Breast epithelium (tissue), 4 donors: ENCODE results near the gene NPY. TPM values are rescaled to one million over a fixed set of nuclear protein-coding genes. Genes with fewer than 3 reads are reported as not detected.
A peak's percentile ranks its signal among the peaks of the same experiment; 100 is the strongest.

Source experiments
- DNase-seq, 2 donors: peaks; one replicate each; pipeline ENCODE4 v3.0.0-alpha.2; 2019; ENCODE audit warnings: low spot score in 2 of 2
- H3K27ac ChIP-seq, 2 donors: fragments of 200-600 bp; sonication (generic) in 1 of 2; one replicate each; pipeline ENCODE4 v1.5.1; 2016 to 2019; ENCODE audit warnings: mild to moderate bottlenecking in 1 of 2
- H3K27me3 ChIP-seq, 2 donors: fragments of 200-600 bp; sonication (generic) in 1 of 2; one replicate each; pipeline versions ENCODE4 v1.5.1 to v1.6.0; 2017 to 2019; ENCODE audit warnings: control low read depth in 1 of 2, mild to moderate bottlenecking in 1 of 2
- H3K36me3 ChIP-seq: fragments of 200-600 bp; one replicate; pipeline ENCODE4 v1.5.1; 2019
- H3K4me1 ChIP-seq, 2 donors: fragments of 200-600 bp; sonication (generic); one replicate each; pipeline ENCODE4 v1.5.1; 2016 to 2019; ENCODE audit warnings: control low read depth in 1 of 2
- H3K4me3 ChIP-seq, 3 donors: fragments of 200-600 bp; sonication (generic); 1 replicate in 2 of 3; 2 replicates in 1 of 3; pipeline ENCODE4 v1.5.1; 2016 to 2019; ENCODE audit warnings: mild to moderate bottlenecking in 3 of 3, moderate library complexity in 2 of 3
- H3K9me3 ChIP-seq, 2 donors: fragments of 200-600 bp; sonication (generic) in 1 of 2; one replicate each; pipeline ENCODE4 v1.5.1; 2016 to 2019; ENCODE audit warnings: control low read depth in 1 of 2
- POLR2A ChIP-seq: fragments of 450-650 bp; IDR thresholded peaks from one replicate; pipeline ENCODE4 v1.6.1; 2016; ENCODE audit warnings: antibody characterized with exemption, mild to moderate bottlenecking, moderate library complexity
- POLR2AphosphoS5 ChIP-seq, 3 donors: sonication (generic); formaldehyde crosslinking; IDR thresholded peaks; one replicate each; pipeline ENCODE4 v1.6.1; 2017; ENCODE audit warnings: antibody characterized with exemption in 3 of 3
- intact Hi-C: fragments of 100-400 bp; cut with DNase I; formaldehyde crosslinking; loops from one replicate; pipeline ENCODE4 v1.15.1; 2023; ENCODE audit warnings: low total_unique reads
- total RNA-seq, 3 donors: library from RNA; depleted of rRNA; stranded (reverse); fragments of >200 nt; gene quantifications; one replicate each; pipeline ENCODE4 v1.1.0, GENCODE V29; 2016
- TF ChIP-seq, protein P1 (sequence below), 3 donors: fragments of 450-650 bp; IDR thresholded peaks; one replicate each; pipeline ENCODE4 v1.5.1; 2016 to 2017; ENCODE audit warnings: antibody characterized with exemption in 3 of 3, mild to moderate bottlenecking in 3 of 3, moderate library complexity in 3 of 3

Gene NPY
- total RNA-seq, 3 donors from 2014 or later: not detected

GRCh38 chr7:24283554-24283896 is 465 bp upstream of the NPY start:
- H3K9me3 ChIP-seq: no peaks in the 10 kb centered on the region
- no peak for TF ChIP-seq POLR2A
- H3K27ac ChIP-seq: no peak overlapping the region
- no peaks in the 10 kb centered on the region for H3K36me3 ChIP-seq
- peaks cover 0 to 5% of the 10 kb centered on the region in 2 donors for H3K4me1 ChIP-seq
- no peak for DNase-seq
- intact Hi-C loops: no loop called here
- peak overlapping the region in 2 of 3 donors; percentile 29 to 44 for H3K4me3 ChIP-seq
- H3K27me3 ChIP-seq: peaks cover 0 to 64% of the 10 kb centered on the region in 2 donors

DNA sequence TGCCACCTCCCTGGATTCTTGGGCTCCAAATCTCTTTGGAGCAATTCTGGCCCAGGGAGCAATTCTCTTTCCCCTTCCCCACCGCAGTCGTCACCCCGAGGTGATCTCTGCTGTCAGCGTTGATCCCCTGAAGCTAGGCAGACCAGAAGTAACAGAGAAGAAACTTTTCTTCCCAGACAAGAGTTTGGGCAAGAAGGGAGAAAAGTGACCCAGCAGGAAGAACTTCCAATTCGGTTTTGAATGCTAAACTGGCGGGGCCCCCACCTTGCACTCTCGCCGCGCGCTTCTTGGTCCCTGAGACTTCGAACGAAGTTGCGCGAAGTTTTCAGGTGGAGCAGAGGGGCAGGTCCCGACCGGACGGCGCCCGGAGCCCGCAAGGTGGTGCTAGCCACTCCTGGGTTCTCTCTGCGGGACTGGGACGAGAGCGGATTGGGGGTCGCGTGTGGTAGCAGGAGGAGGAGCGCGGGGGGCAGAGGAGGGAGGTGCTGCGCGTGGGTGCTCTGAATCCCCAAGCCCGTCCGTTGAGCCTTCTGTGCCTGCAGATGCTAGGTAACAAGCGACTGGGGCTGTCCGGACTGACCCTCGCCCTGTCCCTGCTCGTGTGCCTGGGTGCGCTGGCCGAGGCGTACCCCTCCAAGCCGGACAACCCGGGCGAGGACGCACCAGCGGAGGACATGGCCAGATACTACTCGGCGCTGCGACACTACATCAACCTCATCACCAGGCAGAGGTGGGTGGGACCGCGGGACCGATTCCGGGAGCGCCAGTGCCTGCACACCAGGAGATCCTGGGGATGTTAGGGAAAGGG is 913 bp downstream of the NPY start:
- peaks cover 0 to 58% of the 10 kb centered on the region in 2 donors for H3K27me3 ChIP-seq
- DNase-seq: no peak
- TF ChIP-seq POLR2AphosphoS5 (IDR thresholded peaks at IDR 0.05): no peak
- no peak for TF ChIP-seq POLR2A
- TF ChIP-seq, protein P1, sequence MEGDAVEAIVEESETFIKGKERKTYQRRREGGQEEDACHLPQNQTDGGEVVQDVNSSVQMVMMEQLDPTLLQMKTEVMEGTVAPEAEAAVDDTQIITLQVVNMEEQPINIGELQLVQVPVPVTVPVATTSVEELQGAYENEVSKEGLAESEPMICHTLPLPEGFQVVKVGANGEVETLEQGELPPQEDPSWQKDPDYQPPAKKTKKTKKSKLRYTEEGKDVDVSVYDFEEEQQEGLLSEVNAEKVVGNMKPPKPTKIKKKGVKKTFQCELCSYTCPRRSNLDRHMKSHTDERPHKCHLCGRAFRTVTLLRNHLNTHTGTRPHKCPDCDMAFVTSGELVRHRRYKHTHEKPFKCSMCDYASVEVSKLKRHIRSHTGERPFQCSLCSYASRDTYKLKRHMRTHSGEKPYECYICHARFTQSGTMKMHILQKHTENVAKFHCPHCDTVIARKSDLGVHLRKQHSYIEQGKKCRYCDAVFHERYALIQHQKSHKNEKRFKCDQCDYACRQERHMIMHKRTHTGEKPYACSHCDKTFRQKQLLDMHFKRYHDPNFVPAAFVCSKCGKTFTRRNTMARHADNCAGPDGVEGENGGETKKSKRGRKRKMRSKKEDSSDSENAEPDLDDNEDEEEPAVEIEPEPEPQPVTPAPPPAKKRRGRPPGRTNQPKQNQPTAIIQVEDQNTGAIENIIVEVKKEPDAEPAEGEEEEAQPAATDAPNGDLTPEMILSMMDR (IDR thresholded peaks at IDR 0.05): no peak

DNA sequence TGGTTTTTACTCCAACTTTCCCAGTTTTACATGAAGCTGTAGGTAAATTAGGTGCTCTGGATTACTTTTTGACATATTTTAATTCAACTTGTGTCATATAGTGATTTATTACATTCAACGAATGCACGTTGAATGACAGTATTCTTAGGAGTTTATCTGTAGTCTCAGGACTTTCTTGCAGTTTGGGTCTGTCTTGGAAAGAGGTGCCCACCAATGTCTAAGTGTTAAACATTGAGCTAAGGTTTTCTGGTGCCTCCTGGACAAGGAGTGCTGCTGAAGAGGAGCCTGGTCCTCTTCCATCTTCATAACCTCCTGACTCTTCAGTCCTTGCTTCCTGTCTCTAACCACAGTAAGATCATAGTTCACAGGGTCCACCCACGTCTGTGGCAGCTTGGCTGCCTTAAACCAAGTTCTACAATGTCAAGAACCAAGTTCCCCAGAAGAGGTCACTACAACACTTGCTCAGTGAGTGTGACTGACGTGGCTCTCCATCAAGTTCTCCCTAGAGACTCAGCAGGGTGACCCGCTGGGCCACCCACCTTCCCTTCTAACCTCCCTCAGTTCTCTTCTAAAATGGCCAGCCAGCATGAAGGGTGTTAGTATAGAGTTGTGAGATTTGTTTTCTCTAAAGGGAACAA is 6.1 kb downstream of the NPY start:
- Histone ChIP-seq H3K9me3 (no peaks in the 10 kb centered on the region), H3K27ac (no peak overlapping the region), H3K36me3 (no peaks in the 10 kb centered on the region), H3K27me3 (peaks cover 0 to 24% of the 10 kb centered on the region in 2 donors), H3K4me1 (no peaks in the 10 kb centered on the region), H3K4me3 (no peak overlapping the region)
- intact Hi-C loops: loop anchor here (5.0 kb wide), 1 partner anchor 403 kb away; no protein-coding TSS in a partner anchor
- DNase-seq: no peak
- TF ChIP-seq, protein P1 (IDR thresholded peaks at IDR 0.05): no peak
- TF ChIP-seq POLR2AphosphoS5 (IDR thresholded peaks at IDR 0.05) (no peak), POLR2A (no peak)

More for the DNA sequence above, 913 bp downstream of the NPY start:
- Histone ChIP-seq H3K4me3 (peak overlapping the region in 2 of 3 donors; percentile 29 to 44), H3K27ac (no peak overlapping the region), H3K9me3 (no peaks in the 10 kb centered on the region), H3K36me3 (no peaks in the 10 kb centered on the region), H3K4me1 (peaks cover 0 to 5% of the 10 kb centered on the region in 2 donors)
- intact Hi-C loops: no loop called here

DNA sequence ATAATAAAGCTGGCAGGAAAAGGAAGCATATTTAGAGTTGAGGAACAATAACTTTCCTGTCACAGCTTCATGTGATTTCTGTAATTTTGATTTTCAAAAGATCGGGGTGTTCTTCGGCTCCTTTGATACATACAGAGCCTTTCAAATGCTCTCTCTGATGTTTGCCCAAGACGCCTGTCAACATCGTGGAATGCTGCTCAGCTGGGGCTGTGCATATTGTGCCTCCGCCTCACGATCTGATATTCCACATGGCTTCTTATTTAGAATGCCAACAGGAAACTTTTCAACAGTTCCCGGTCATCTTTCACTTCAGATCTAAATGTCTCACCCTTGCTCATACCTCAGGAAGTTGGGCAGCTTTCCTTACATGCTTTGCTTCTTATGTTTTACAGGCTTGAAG is 7.3 kb downstream of the NPY start:
- Histone ChIP-seq H3K27ac (no peak overlapping the region), H3K9me3 (no peaks in the 10 kb centered on the region), H3K4me3 (no peak overlapping the region), H3K36me3 (no peaks in the 10 kb centered on the region), H3K27me3 (peaks cover 0 to 12% of the 10 kb centered on the region in 2 donors), H3K4me1 (no peaks in the 10 kb centered on the region)
- DNase-seq: no peak
- intact Hi-C loops: loop anchor here (5.0 kb wide), 1 partner anchor 404 kb away; no protein-coding TSS in a partner anchor
- TF ChIP-seq, protein P1 (IDR thresholded peaks at IDR 0.05): no peak
- TF ChIP-seq POLR2AphosphoS5 (IDR thresholded peaks at IDR 0.05) (no peak), POLR2A (no peak)

- no peaks in the 10 kb centered on the region for H3K4me1 ChIP-seq
- no peak for DNase-seq
- intact Hi-C loops: no loop called here
- no peak overlapping the region for H3K4me3 ChIP-seq
- TF ChIP-seq, protein P1 (IDR thresholded peaks at IDR 0.05): no peak
- no peak for TF ChIP-seq POLR2A
- no peak for TF ChIP-seq POLR2AphosphoS5 (IDR thresholded peaks at IDR 0.05)
- no peaks in the 10 kb centered on the region for H3K36me3 ChIP-seq
- no peak overlapping the region for H3K27ac ChIP-seq
- no peaks in the 10 kb centered on the region for H3K27me3 ChIP-seq
- H3K9me3 ChIP-seq: peaks cover 0 to 7% of the 10 kb centered on the region in 2 donors
Measured at GRCh38 chr7:24297362-24297761, 13.4 kb downstream of the NPY start.
